ENCODE results near the gene ADGRE1.

DNA sequence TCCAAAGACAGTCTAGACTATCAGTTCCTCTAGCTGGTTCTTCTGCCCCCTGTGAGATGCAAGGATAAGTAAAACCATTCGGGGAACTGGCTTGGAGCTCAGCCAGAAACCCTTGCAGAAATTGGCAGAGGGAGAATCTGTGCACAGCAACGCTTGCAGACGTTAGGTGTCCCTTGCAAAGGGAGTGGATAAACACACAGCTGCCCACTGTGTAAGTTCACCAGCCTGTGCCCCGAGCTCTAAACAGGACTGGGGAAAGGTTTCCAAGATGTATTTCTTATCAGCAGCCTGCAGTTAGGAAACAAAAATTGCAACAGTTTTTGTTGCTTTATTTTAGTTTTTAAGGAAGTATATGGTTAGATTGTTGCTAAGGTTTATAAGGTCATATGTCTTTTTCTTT, 19.0 kb upstream of the ADGRE1 start:
- no peak for TF ChIP-seq POLR2A (IDR thresholded peaks at IDR 0.05; ENCODE audit: control extremely low read depth in 1 of 2, low read depth in 2 of 2, low read length in 2 of 2)
- TF ChIP-seq, protein P1, sequence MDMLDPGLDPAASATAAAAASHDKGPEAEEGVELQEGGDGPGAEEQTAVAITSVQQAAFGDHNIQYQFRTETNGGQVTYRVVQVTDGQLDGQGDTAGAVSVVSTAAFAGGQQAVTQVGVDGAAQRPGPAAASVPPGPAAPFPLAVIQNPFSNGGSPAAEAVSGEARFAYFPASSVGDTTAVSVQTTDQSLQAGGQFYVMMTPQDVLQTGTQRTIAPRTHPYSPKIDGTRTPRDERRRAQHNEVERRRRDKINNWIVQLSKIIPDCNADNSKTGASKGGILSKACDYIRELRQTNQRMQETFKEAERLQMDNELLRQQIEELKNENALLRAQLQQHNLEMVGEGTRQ (IDR thresholded peaks at IDR 0.05; ENCODE audit: low read length), result no peak

Measured in H1 (cell line).